GM19328 (cell line): Measurements from ENCODE around the gene ZNF326.

Experiments used
- ATAC-seq: cut with Tn5 transposase; IDR thresholded peaks from one replicate; pipeline ENCODE4 v1.9.1; 2021; ENCODE audit warnings: mild to moderate bottlenecking, moderate library complexity; ENCODE audit not compliant: unreplicated experiment

The ZNF326 gene

GRCh38 chr1:90067194-90067931 lies 72.5 kb downstream of the ZNF326 start:
- ATAC-seq, result no peak

GRCh38 chr1:90068611-90069280 lies 73.8 kb downstream of the ZNF326 start:
- ATAC-seq, result no peak

GRCh38 chr1:90074137-90074536 lies 79.2 kb downstream of the ZNF326 start:
- peak; percentile 79 for ATAC-seq

- ATAC-seq, result no peak
Measured at GRCh38 chr1:90074566-90074965, 79.7 kb downstream of the ZNF326 start.

- ATAC-seq, result no peak
Measured at GRCh38 chr1:90074970-90075391, 80.1 kb downstream of the ZNF326 start.

GRCh38 chr1:90083995-90084394 lies 89.1 kb downstream of the ZNF326 start:
- ATAC-seq, result no peak
